Fibroblast of lung (primary cell): ENCODE results near the gene TANGO6. TPM values are rescaled to one million over a fixed set of nuclear protein-coding genes. Genes with fewer than 3 reads are reported as not detected.

Source experiments
- DNase-seq, 2 donors: peaks; one replicate each; pipeline versions ENCODE4 v3.0.0 to v3.0.0-alpha.2; 2010; ENCODE audit warnings: low read depth in 2 of 2
- H2AFZ ChIP-seq: 2 replicates; pipeline ENCODE4 v1.5.1; 2012; ENCODE audit warnings: low read length, control low read depth, inconsistent platforms
- H3K27ac ChIP-seq: 2 replicates; pipeline ENCODE4 v1.5.1; 2011; ENCODE audit warnings: low read length, control low read depth; ENCODE audit not compliant: insufficient read depth
- H3K27me3 ChIP-seq: 2 replicates; pipeline ENCODE4 v1.5.1; 2011; ENCODE audit warnings: mild to moderate bottlenecking, low read length; ENCODE audit not compliant: control insufficient read depth, insufficient read depth
- H3K36me3 ChIP-seq: 2 replicates; pipeline ENCODE4 v1.5.1; 2011; ENCODE audit warnings: low read length; ENCODE audit not compliant: control insufficient read depth, insufficient read depth
- H3K4me1 ChIP-seq: 2 replicates; pipeline ENCODE4 v1.5.1; 2011; ENCODE audit warnings: low read length; ENCODE audit not compliant: control insufficient read depth, insufficient read depth; ENCODE audit errors: extremely low read depth
- H3K4me2 ChIP-seq: 2 replicates; pipeline ENCODE4 v1.5.1; 2011; ENCODE audit warnings: low read length, control low read depth; ENCODE audit not compliant: insufficient read depth; ENCODE audit errors: extremely low read depth
- H3K4me3 ChIP-seq, 4 experiments: fragments of 200-600 bp in 1 of 4; sonication (generic) in 1 of 4; replicated peaks in 1 of 4; 2 replicates each; pipeline ENCODE4 v1.5.1; 2011 to 2016; ENCODE audit warnings: low read length in 4 of 4, low read depth in 3 of 4, mild to moderate bottlenecking in 3 of 4, control low read depth in 2 of 4, inconsistent platforms in 1 of 4, mixed read lengths in 1 of 4; ENCODE audit not compliant: insufficient read depth in 1 of 4; ENCODE audit errors: control extremely low read depth in 1 of 4
- H3K79me2 ChIP-seq: 2 replicates; pipeline ENCODE4 v1.5.1; 2012; ENCODE audit warnings: mild to moderate bottlenecking, low read length, inconsistent platforms; ENCODE audit not compliant: control insufficient read depth, insufficient read depth
- H3K9ac ChIP-seq: 2 replicates; pipeline ENCODE4 v1.5.1; 2011; ENCODE audit warnings: mild to moderate bottlenecking, low read length, control low read depth; ENCODE audit not compliant: insufficient read depth
- H3K9me3 ChIP-seq: 2 replicates; pipeline ENCODE4 v1.5.1; 2012; ENCODE audit warnings: low read depth, low read length; ENCODE audit not compliant: control insufficient read depth, insufficient read depth
- H4K20me1 ChIP-seq: 2 replicates; pipeline ENCODE4 v1.5.1; 2011; ENCODE audit warnings: low read length; ENCODE audit not compliant: control insufficient read depth, insufficient read depth; ENCODE audit errors: extremely low read depth
- CTCF ChIP-seq, 2 donors: IDR thresholded peaks in 1 of 2; conservative IDR thresholded peaks in 1 of 2; 1 replicate in 1 of 2; 2 replicates in 1 of 2; pipeline ENCODE4 v1.5.1; 2011 to 2012; ENCODE audit warnings: low read length in 2 of 2, control low read depth in 1 of 2, inconsistent platforms in 1 of 2, low read depth in 1 of 2, mild to moderate bottlenecking in 1 of 2
- EZH2 ChIP-seq: IDR thresholded peaks from 2 replicates; pipeline ENCODE4 v1.5.1; 2012; ENCODE audit warnings: low read length, control low read depth, mild to moderate bottlenecking; ENCODE audit errors: missing control alignments
- polyA plus RNA-seq, 2 donors: library from polyadenylated mRNA; depleted of rRNA in 1 of 2; stranded (reverse) in 1 of 2; unstranded in 1 of 2; fragments of >200 nt; gene quantifications; 2 replicates each; pipeline ENCODE4 v1.2.1, GENCODE V29; 2011 to 2012; ENCODE audit warnings: missing spikeins in 1 of 2
- total RNA-seq: library from RNA; depleted of rRNA; stranded (reverse); fragments of >200 nt; gene quantifications from 2 replicates; pipeline ENCODE4 v1.2.1, GENCODE V29; 2014

The TANGO6 gene
- total and polyA plus RNA-seq, 2 donors (not counting 1 experiment from before 2014, with no cell fraction given), result 6.5 to 29.9 TPM

GRCh38 chr16:69005641-69006355 lies 162.5 kb downstream of the TANGO6 start:
- H2AFZ ChIP-seq, result no peak overlapping the region
- no peak overlapping the region for H3K4me3 ChIP-seq
- H3K9ac ChIP-seq, result no peak overlapping the region
- TF ChIP-seq EZH2, result no peak
- TF ChIP-seq CTCF (conservative IDR thresholded peaks at IDR 0.05 in 1 of 2, IDR thresholded peaks at IDR 0.05 in 1 of 2; ENCODE audit: low read depth in 1 of 2, low read length in 2 of 2), result no peak
- no peaks in the 10 kb centered on the region for H3K36me3 ChIP-seq
- H4K20me1 ChIP-seq, result no peaks in the 10 kb centered on the region
- H3K9me3 ChIP-seq, result no peaks in the 10 kb centered on the region
- H3K27me3 ChIP-seq, result no peaks in the 10 kb centered on the region
- H3K4me2 ChIP-seq, result no peak overlapping the region
- no peaks in the 10 kb centered on the region for H3K79me2 ChIP-seq
- H3K4me1 ChIP-seq, result no peaks in the 10 kb centered on the region
- H3K27ac ChIP-seq, result no peak overlapping the region
- DNase-seq, result no peak

- H3K4me2 ChIP-seq, result no peak overlapping the region
- TF ChIP-seq EZH2 (no peak), CTCF (conservative IDR thresholded peaks at IDR 0.05 in 1 of 2, IDR thresholded peaks at IDR 0.05 in 1 of 2; ENCODE audit: low read depth in 1 of 2, low read length in 2 of 2) (no peak)
- no peaks in the 10 kb centered on the region for H3K9me3 ChIP-seq
- H3K79me2 ChIP-seq, result no peaks in the 10 kb centered on the region
- no peaks in the 10 kb centered on the region for H3K27me3 ChIP-seq
- H3K4me3 ChIP-seq, result no peak overlapping the region
- no peak overlapping the region for H3K9ac ChIP-seq
- peaks cover 7% of the 10 kb centered on the region for H3K4me1 ChIP-seq
- H3K36me3 ChIP-seq, result no peaks in the 10 kb centered on the region
- H3K27ac ChIP-seq, result no peak overlapping the region
- DNase-seq, result no peak
- no peak overlapping the region for H2AFZ ChIP-seq
- H4K20me1 ChIP-seq, result no peaks in the 10 kb centered on the region
These were observed 169.6 kb downstream of the TANGO6 start for GRCh38 chr16:69012906-69013305.

- no peaks in the 10 kb centered on the region for H3K27me3 ChIP-seq
- H3K9ac ChIP-seq, result no peak overlapping the region
- no peak overlapping the region for H3K4me2 ChIP-seq
- H3K9me3 ChIP-seq, result no peaks in the 10 kb centered on the region
- no peak overlapping the region for H2AFZ ChIP-seq
- peak in 1 of 2 donors; percentile 42 for DNase-seq
- no peaks in the 10 kb centered on the region for H3K36me3 ChIP-seq
- H4K20me1 ChIP-seq, result no peaks in the 10 kb centered on the region
- no peak overlapping the region for H3K4me3 ChIP-seq
- H3K4me1 ChIP-seq, result peaks cover 7% of the 10 kb centered on the region
- TF ChIP-seq CTCF (conservative IDR thresholded peaks at IDR 0.05 in 1 of 2, IDR thresholded peaks at IDR 0.05 in 1 of 2; ENCODE audit: low read depth in 1 of 2, low read length in 2 of 2) (no peak), EZH2 (no peak)
- H3K27ac ChIP-seq, result no peak overlapping the region
- H3K79me2 ChIP-seq, result no peaks in the 10 kb centered on the region
These were observed 170.7 kb downstream of the TANGO6 start for GRCh38 chr16:69013991-69014390.
